ENCODE results near the gene GET4. TPM values are rescaled to one million over a fixed set of nuclear protein-coding genes. Genes with fewer than 3 reads are reported as not detected.

GET4 gene
- total RNA-seq, 6 experiments from 2014 or later = 15.6 to 38.3 (median 28.3) TPM

- TF ChIP-seq CTCF (IDR thresholded peaks at IDR 0.05) = no peak
- TF ChIP-seq POLR2A (IDR thresholded peaks at IDR 0.05) = no peak
- ATAC-seq (no peak), DNase-seq (no peak)
- H3K4me3 ChIP-seq = no peak overlapping the region
- intact Hi-C loops (cut with DNase I) = no loop called here
- peaks cover 0 to 54% (median 34%) of the 10 kb centered on the region in 4 donors for H3K36me3 ChIP-seq
- H3K27ac ChIP-seq = no peak overlapping the region
- peaks cover 0 to 10% (median 4%) of the 10 kb centered on the region in 4 donors for H3K4me1 ChIP-seq
- no peaks in the 10 kb centered on the region for H3K27me3 ChIP-seq
- 98% methylated on average over 38 of the region's 48 CpGs for WGBS (ENCODE audit: insufficient coverage, low coverage, low lambda C conversion rate, missing lambda C conversion rate)
- no peaks in the 10 kb centered on the region for H3K9me3 ChIP-seq
These were observed 16.6 kb downstream of the GET4 start for GRCh38 chr7:892648-893593.

- Histone ChIP-seq H3K36me3 (peaks cover 0 to 46% (median 31%) of the 10 kb centered on the region in 4 donors), H3K27me3 (no peaks in the 10 kb centered on the region), H3K27ac (no peak overlapping the region), H3K4me3 (no peak overlapping the region), H3K9me3 (no peaks in the 10 kb centered on the region), H3K4me1 (peaks cover 0 to 4% (median under 1%) of the 10 kb centered on the region in 4 donors)
- intact Hi-C loops (cut with DNase I) = no loop called here
- no peak for TF ChIP-seq CTCF (IDR thresholded peaks at IDR 0.05)
- no peak for TF ChIP-seq POLR2A (IDR thresholded peaks at IDR 0.05)
- ATAC-seq = no peak
- peak in 1 of 3 donors; percentile 24 for DNase-seq
- WGBS (ENCODE audit: insufficient coverage, low coverage, low lambda C conversion rate, missing lambda C conversion rate) = 92% methylated on average over 2 of the region's 19 CpGs
These were observed 17.3 kb downstream of the GET4 start for GRCh38 chr7:893686-894085.

DNA sequence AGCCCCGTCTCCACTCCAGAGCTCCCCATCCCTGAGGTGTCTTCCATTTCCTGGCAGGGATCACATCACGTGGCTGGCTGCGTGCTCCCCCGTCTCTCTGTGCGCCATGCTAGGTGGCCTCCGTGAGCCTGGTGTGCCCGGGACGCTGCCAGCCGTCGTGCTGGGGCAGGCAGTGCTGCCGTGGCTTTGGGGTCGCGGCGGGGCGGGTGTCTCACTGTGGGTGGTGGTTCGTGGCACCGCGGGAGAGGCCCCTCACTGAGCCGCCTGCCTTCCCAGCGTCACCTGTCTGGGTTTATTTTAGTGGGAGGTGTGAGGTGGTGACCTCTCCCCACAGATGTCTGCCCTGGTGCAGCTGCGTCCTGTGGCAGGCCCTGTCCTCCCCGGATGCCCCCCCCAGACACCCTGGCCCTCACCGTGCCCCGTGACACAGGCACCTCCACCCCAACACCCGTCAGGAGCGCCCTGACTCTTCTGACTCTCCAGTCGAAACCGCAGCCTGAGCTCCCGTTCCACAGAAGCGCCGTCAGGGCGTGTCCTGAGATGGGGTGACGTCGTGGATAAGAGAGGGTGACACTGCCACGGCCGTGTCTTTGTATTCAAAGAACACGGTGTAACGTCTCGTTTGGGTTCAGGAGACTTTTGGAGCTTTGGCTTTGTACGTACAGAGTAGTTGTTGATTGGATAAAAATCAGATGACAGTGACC lies 18.0 kb downstream of the GET4 start:
- intact Hi-C loops (cut with DNase I) = no loop called here
- TF ChIP-seq POLR2A (IDR thresholded peaks at IDR 0.05) (no peak), CTCF (IDR thresholded peaks at IDR 0.05) (no peak)
- no peaks in the 10 kb centered on the region for H3K9me3 ChIP-seq
- no peaks in the 10 kb centered on the region for H3K4me1 ChIP-seq
- no peak overlapping the region for H3K4me3 ChIP-seq
- 97% methylated on average over 6 of the region's 40 CpGs for WGBS (ENCODE audit: insufficient coverage, low coverage, low lambda C conversion rate, missing lambda C conversion rate)
- DNase-seq (no peak), ATAC-seq (no peak)
- no peak overlapping the region for H3K27ac ChIP-seq
- H3K27me3 ChIP-seq = no peaks in the 10 kb centered on the region
- peaks cover 0 to 42% (median 28%) of the 10 kb centered on the region in 4 donors for H3K36me3 ChIP-seq

DNA sequence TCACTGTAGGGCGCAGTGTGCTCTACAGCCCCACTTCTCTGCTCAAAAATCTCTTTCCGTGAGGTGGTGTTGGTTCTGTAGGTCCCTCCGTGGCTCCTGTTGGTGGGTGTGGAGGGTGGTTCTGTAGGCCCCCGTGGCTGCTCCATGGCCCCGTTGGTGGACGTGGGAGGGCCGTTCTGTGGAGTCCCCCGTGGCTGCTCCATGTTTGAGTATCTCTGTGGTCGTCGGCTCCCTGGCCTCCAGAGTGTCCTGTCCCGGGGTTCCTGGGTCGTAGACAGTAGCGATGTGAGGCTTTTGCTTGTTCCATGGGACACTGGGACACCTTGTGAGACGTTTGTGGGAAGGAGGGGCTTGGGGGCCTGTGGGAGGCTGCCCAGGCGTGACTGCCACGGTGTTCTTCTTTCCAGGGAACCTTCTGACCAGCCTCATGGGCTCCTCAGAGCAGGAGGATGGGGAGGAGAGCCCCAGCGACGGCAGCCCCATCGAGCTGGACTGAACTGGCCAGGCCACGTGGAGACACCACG lies 18.6 kb downstream of the GET4 start:
- H3K36me3 ChIP-seq = peaks cover 0 to 42% (median 28%) of the 10 kb centered on the region in 4 donors

More for the DNA sequence above, 18.6 kb downstream of the GET4 start:
- 86% methylated on average over 2 of the region's 21 CpGs for WGBS (ENCODE audit: insufficient coverage, low coverage, low lambda C conversion rate, missing lambda C conversion rate)
- H3K4me1 ChIP-seq = no peaks in the 10 kb centered on the region
- TF ChIP-seq CTCF (IDR thresholded peaks at IDR 0.05) = no peak
- TF ChIP-seq POLR2A (IDR thresholded peaks at IDR 0.05) = no peak
- DNase-seq (no peak), ATAC-seq (no peak)
- H3K27me3 ChIP-seq = no peaks in the 10 kb centered on the region
- no peak overlapping the region for H3K4me3 ChIP-seq
- intact Hi-C loops (cut with DNase I) = loop anchor here in 1 of 2 donors (5.0 kb wide), 1 partner anchor 72 kb away; no protein-coding TSS in a partner anchor
- H3K27ac ChIP-seq = no peak overlapping the region
- no peaks in the 10 kb centered on the region for H3K9me3 ChIP-seq

All from right lobe of liver (tissue), 6 donors.